ENCODE results near the gene ART5. TPM values are rescaled to one million over a fixed set of nuclear protein-coding genes. Genes with fewer than 3 reads are reported as not detected.

ART5 gene
- total RNA-seq, 2 experiments from 2014 or later: not detected

GRCh38 chr11:3626250-3626960 lies 15.4 kb downstream of the ART5 start:
- POLR2A ChIA-PET: no interaction called here
- Histone ChIP-seq H3K27ac (ENCODE audit: low read depth in 1 of 2, low read length in 2 of 2) (no peak overlapping the region), H3K36me3 (ENCODE audit: insufficient read depth, low read length) (no peaks in the 10 kb centered on the region), H3K4me1 (ENCODE audit: insufficient read depth, low read length) (no peaks in the 10 kb centered on the region), H3K27me3 (ENCODE audit: control insufficient read depth in 1 of 2, insufficient read depth in 2 of 2, low read length in 2 of 2) (no peaks in the 10 kb centered on the region), H3K9me3 (ENCODE audit: control insufficient read depth in 1 of 2, insufficient read depth in 1 of 2, low read length in 2 of 2) (peaks cover 0 to 4% of the 10 kb centered on the region in 2 experiments), H3K4me3 (ENCODE audit: low read length) (no peak overlapping the region)
- CTCF ChIA-PET: no interaction called here
- no peak overlapping the region for H3K27ac Mint-ChIP-seq
- no peaks in the 10 kb centered on the region for H3K27me3 Mint-ChIP-seq
- H3K4me1 Mint-ChIP-seq (ENCODE audit: low read depth): peaks cover 10% of the 10 kb centered on the region
- H3K36me3 Mint-ChIP-seq (ENCODE audit: low read depth): no peaks in the 10 kb centered on the region
- intact Hi-C loops (cut with DNase I, micrococcal nuclease): no loop called here
- DNase-seq (peak in 4 of 14 experiments; percentile 2 to 46 (median 24)), ATAC-seq (ENCODE audit: poor library complexity) (no peak)
- H3K4me3 Mint-ChIP-seq: no peak overlapping the region
- H3K9me3 Mint-ChIP-seq: no peaks in the 10 kb centered on the region
- TF ChIP-seq CTCF (IDR thresholded peaks at IDR 0.05): no peak

- ATAC-seq (ENCODE audit: poor library complexity) (no peak), DNase-seq (no peak)
- CTCF ChIA-PET: no interaction called here
- Mint-ChIP-seq H3K4me1 (ENCODE audit: low read depth) (peaks cover 10% of the 10 kb centered on the region), H3K4me3 (no peak overlapping the region), H3K27me3 (no peaks in the 10 kb centered on the region), H3K27ac (no peak overlapping the region), H3K36me3 (ENCODE audit: low read depth) (no peaks in the 10 kb centered on the region), H3K9me3 (no peaks in the 10 kb centered on the region)
- no peaks in the 10 kb centered on the region for H3K36me3 ChIP-seq (ENCODE audit: insufficient read depth, low read length)
- H3K9me3 ChIP-seq (ENCODE audit: control insufficient read depth in 1 of 2, insufficient read depth in 1 of 2, low read length in 2 of 2): peaks cover 0 to 4% of the 10 kb centered on the region in 2 experiments
- no peaks in the 10 kb centered on the region for H3K27me3 ChIP-seq (ENCODE audit: control insufficient read depth in 1 of 2, insufficient read depth in 2 of 2, low read length in 2 of 2)
- H3K4me3 ChIP-seq (ENCODE audit: low read length): no peak overlapping the region
- POLR2A ChIA-PET: no interaction called here
- intact Hi-C loops (cut with DNase I, micrococcal nuclease): no loop called here
- no peak for TF ChIP-seq CTCF (IDR thresholded peaks at IDR 0.05)
- H3K4me1 ChIP-seq (ENCODE audit: insufficient read depth, low read length): no peaks in the 10 kb centered on the region
- H3K27ac ChIP-seq (ENCODE audit: low read depth in 1 of 2, low read length in 2 of 2): no peak overlapping the region
Measured at GRCh38 chr11:3623767-3624458, 17.9 kb downstream of the ART5 start.

GRCh38 chr11:3623121-3623520 lies 18.7 kb downstream of the ART5 start:
- Mint-ChIP-seq H3K27me3 (no peaks in the 10 kb centered on the region), H3K4me1 (ENCODE audit: low read depth) (peaks cover 10% of the 10 kb centered on the region), H3K9me3 (no peaks in the 10 kb centered on the region), H3K4me3 (no peak overlapping the region), H3K27ac (no peak overlapping the region), H3K36me3 (ENCODE audit: low read depth) (no peaks in the 10 kb centered on the region)
- CTCF ChIA-PET: no interaction called here
- Histone ChIP-seq H3K9me3 (ENCODE audit: control insufficient read depth in 1 of 2, insufficient read depth in 1 of 2, low read length in 2 of 2) (peaks cover 0 to 4% of the 10 kb centered on the region in 2 experiments), H3K27ac (ENCODE audit: low read depth in 1 of 2, low read length in 2 of 2) (no peak overlapping the region), H3K27me3 (ENCODE audit: control insufficient read depth in 1 of 2, insufficient read depth in 2 of 2, low read length in 2 of 2) (no peaks in the 10 kb centered on the region), H3K36me3 (ENCODE audit: insufficient read depth, low read length) (no peaks in the 10 kb centered on the region), H3K4me3 (ENCODE audit: low read length) (no peak overlapping the region), H3K4me1 (ENCODE audit: insufficient read depth, low read length) (no peaks in the 10 kb centered on the region)
- intact Hi-C loops (cut with DNase I, micrococcal nuclease): no loop called here
- ATAC-seq (ENCODE audit: poor library complexity): no peak
- no peak for TF ChIP-seq CTCF (IDR thresholded peaks at IDR 0.05)
- POLR2A ChIA-PET: no interaction called here
- DNase-seq: no peak

Data from CD4-positive, alpha-beta T cell (primary cell).